Stimulated activated CD8-positive, alpha-beta memory T cell treated with anti-CD3 and anti-CD28 coated beads, Interleukin-2, amount 100 ng/mL, for 1 hour (primary cell): ENCODE measurements around the gene ALPG.
"Not testable (repeated sequence)": the region's sequence is repeated elsewhere in the genome, so short reads cannot be mapped to it uniquely, and the experiment has no call there.

Source experiments
- DNase-seq, 2 donors: peaks; one replicate each; pipeline ENCODE4 v3.0.0-alpha.2; 2020; ENCODE audit warnings: low read depth in 2 of 2

Gene ALPG

GRCh38 chr2:232376713-232377112 is 29.9 kb upstream of the ALPG start:
- DNase-seq: no peak

GRCh38 chr2:232377319-232377718 is 29.3 kb upstream of the ALPG start:
- DNase-seq: no peak

GRCh38 chr2:232377841-232378734 is 28.6 kb upstream of the ALPG start:
- DNase-seq: no peak

GRCh38 chr2:232378735-232379151 is 27.9 kb upstream of the ALPG start, which contains the start of gene ALPP:
Gene ALPP, plus strand, starts transcription at chr2:232378751. Its CDS starts 52 bp downstream, at chr2:232378803.
- DNase-seq: not testable (repeated sequence)

GRCh38 chr2:232379610-232380590 is 26.7 kb upstream of the ALPG start:
- DNase-seq: not testable (repeated sequence)

- DNase-seq: not testable (repeated sequence)
Measured at GRCh38 chr2:232381204-232382031, 25.2 kb upstream of the ALPG start.

- no peak for DNase-seq
Measured at GRCh38 chr2:232382331-232383225, 24.1 kb upstream of the ALPG start.

- no peak for DNase-seq
Measured at GRCh38 chr2:232384466-232384865, 22.2 kb upstream of the ALPG start.

GRCh38 chr2:232385058-232385457 is 21.6 kb upstream of the ALPG start:
- not testable (repeated sequence) for DNase-seq

GRCh38 chr2:232385660-232386489 is 20.8 kb upstream of the ALPG start:
- no peak for DNase-seq

GRCh38 chr2:232386490-232386739 is 20.2 kb upstream of the ALPG start:
- no peak for DNase-seq

- DNase-seq: no peak
Measured at GRCh38 chr2:232386740-232387450, 19.7 kb upstream of the ALPG start.

- no peak for DNase-seq
Measured at GRCh38 chr2:232387451-232388171, 19.0 kb upstream of the ALPG start.

GRCh38 chr2:232388324-232388891 is 18.2 kb upstream of the ALPG start:
- no peak for DNase-seq

GRCh38 chr2:232389327-232389726 is 17.3 kb upstream of the ALPG start:
- no peak for DNase-seq

GRCh38 chr2:232390661-232391060 is 16.0 kb upstream of the ALPG start:
- DNase-seq: no peak

- no peak for DNase-seq
Measured at GRCh38 chr2:232393556-232393955, 13.1 kb upstream of the ALPG start.

GRCh38 chr2:232394431-232394830 is 12.2 kb upstream of the ALPG start:
- not testable (repeated sequence) for DNase-seq
